HG02981 (cell line): ENCODE measurements around the gene PPP1R8.
A peak's percentile ranks its signal among the peaks of the same experiment; 100 is the strongest.
"Not testable (repeated sequence)": the region's sequence is repeated elsewhere in the genome, so short reads cannot be mapped to it uniquely, and the experiment has no call there.

Experiments
- ATAC-seq: cut with Tn5 transposase; IDR thresholded peaks from one replicate; pipeline ENCODE4 v1.9.1; 2021; ENCODE audit warnings: mild to moderate bottlenecking, moderate library complexity; ENCODE audit not compliant: unreplicated experiment

PPP1R8 gene

GRCh38 chr1:27868932-27869718 lies 38.5 kb downstream of the PPP1R8 start:
- ATAC-seq, result no peak

GRCh38 chr1:27869719-27870085 lies 39.1 kb downstream of the PPP1R8 start:
- no peak for ATAC-seq

- ATAC-seq, result not testable (repeated sequence)
Observed at GRCh38 chr1:27871076-27871475, 40.5 kb downstream of the PPP1R8 start.

DNA sequence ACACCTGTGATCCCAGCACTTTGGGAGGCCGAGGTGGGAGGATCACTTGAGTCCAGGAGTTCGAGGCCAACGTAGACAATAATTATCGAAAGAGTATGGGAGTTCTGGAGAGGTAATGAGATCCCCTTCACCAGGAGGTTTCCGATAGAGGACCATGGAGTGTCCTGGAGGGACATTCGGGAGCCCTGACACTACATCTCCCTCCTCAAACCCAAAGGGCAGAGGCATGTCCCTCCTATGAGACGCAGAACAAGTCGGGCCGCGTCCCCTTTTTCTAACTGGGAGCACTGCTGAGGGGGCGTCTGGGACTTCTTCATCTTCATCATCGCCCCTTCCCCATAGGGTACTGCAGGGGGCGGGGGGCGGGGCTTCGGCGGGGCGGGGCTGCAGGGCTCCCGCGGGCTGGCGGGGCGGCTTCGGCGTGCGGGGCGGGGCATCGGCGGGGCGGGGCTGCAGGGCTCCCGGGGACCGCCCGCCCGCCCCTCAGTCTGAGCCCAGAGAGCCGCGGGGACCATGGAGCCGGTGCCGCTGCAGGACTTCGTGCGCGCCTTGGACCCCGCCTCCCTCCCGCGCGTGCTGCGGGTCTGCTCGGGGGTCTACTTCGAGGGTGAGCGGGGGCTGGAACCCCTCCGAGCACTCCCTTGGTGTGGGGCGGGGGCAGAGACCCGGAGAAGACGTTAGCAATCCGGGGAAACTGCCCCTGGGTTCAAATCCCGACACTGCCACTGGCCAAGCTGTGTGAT lies 41.6 kb downstream of the PPP1R8 start, which contains the start of gene THEMIS2:
TSS of gene THEMIS2 (plus strand) at position 486 of the 743 bp plus-strand sequence. CDS start at position 514, 28 bp downstream.
- peak; percentile 41 for ATAC-seq

DNA sequence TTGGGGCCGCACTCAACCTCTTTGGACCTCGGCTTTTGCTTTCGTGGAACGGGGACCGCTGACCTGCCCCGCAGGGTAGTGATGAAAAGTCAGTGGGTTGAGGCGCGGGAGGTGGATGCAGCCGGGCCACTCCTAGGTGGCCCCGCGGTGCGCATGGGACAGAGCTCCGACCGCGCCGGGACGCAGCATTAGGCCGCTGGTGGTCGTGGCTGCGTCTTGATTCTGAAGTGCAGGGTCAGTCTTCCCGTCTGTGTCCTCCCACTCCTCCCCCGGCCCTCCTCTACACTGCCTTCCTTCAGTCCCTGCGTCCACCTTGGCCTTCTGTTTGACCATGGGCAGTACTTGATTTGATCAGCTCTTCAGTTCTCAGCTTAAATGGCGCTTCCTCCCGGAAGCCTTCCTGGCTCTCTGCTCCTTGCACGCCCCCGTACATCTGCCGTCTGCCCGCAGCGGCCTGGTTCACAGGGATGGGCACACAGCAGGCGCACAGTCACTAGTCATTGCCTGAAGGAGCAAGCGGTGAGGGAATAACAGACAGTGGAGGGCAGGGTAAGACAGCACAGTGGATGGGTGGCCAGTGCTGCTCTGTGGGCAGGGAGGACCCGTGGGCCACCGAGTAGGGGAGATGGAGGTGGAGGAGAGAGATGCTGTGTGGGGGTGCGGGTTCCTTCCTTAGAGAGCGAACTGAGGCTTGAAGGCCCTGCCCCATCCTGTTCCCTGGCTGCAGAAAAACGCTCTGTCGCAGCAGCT lies 42.4 kb downstream of the PPP1R8 start:
- no peak for ATAC-seq

GRCh38 chr1:27873671-27874384 lies 43.2 kb downstream of the PPP1R8 start:
- ATAC-seq, result no peak

- no peak for ATAC-seq
Observed at GRCh38 chr1:27876341-27877114, 45.9 kb downstream of the PPP1R8 start.

DNA sequence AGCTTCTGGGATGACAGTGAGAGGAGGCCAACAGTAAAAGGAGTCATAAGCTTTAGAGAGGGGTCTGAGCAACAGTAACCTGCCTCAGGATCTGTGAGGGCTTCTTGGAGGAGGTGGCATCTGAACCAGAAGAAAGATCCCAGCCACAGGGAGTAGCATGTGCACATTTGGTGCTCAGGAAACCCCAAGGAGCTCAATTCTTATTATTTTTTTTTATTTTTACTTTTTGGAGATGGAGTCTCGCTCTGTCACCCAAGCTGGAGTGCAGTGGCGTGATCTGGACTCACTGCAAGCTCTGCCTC lies 46.5 kb downstream of the PPP1R8 start:
- no peak for ATAC-seq

DNA sequence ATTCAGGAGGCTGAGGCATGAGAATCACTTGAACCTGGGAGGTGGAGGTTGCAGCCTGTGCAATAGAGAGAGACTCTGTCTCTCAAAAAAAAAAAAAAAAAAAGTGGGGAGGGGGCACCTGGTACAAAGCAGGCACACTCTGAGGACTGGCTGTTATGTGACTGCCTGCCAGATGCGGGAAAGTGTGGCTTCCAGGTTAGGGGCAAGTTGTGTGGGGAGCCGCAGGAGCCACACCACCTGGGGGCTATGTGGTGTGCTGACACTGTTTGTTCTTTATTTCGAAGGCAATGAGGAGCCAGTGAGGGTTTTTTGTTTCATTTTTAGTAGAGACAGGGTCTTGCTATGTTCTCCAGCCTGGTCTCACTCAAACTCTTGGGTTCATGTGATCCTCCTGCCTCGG lies 47.5 kb downstream of the PPP1R8 start:
- ATAC-seq, result no peak

DNA sequence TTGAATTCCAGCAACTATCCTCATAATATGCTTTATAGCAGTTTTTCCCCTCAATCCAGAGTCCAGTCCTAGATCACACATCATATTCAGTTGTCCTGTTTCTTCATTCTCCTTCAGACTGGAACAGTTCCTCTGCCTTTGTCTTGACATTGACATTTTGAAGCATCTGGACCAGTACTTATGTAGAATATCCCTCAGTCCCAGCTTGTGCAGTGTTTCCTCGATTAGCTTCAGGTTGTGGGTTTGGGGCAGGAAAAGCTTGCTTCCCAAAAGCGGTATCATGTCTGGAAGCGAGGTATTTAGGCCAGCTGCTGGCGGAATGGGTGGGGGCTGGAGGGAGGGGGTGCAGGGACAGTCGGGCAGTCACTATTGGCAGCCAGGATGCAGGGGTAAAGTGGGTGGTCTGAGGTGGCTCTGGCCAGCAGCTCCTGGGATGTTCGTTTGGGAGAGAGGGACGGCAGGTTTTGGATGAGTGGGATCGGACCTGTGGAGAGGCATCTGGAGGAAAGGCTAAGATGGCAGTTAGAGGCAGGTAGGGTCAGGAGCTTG lies 48.3 kb downstream of the PPP1R8 start:
- ATAC-seq, result no peak

- no peak for ATAC-seq
Observed at GRCh38 chr1:27879374-27880082, 48.9 kb downstream of the PPP1R8 start.

DNA sequence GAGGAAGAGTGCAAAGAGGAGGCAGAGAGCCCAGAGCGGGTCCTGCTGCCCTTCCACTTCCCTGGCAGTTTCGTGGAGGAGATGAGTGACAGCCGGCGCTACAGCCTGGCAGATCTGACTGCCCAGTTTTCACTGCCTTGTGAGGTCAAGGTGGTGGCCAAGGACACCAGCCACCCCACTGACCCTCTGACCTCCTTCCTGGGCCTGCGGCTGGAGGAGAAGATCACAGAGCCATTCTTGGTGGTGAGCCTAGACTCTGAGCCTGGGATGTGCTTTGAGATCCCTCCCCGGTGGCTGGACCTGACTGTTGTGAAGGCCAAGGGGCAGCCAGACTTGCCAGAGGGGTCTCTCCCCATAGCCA lies 51.9 kb downstream of the PPP1R8 start:
- ATAC-seq, result no peak

- no peak for ATAC-seq
Observed at GRCh38 chr1:27883536-27883935, 53.0 kb downstream of the PPP1R8 start.

GRCh38 chr1:27884006-27884954 lies 53.7 kb downstream of the PPP1R8 start:
- peak; percentile 65 for ATAC-seq

DNA sequence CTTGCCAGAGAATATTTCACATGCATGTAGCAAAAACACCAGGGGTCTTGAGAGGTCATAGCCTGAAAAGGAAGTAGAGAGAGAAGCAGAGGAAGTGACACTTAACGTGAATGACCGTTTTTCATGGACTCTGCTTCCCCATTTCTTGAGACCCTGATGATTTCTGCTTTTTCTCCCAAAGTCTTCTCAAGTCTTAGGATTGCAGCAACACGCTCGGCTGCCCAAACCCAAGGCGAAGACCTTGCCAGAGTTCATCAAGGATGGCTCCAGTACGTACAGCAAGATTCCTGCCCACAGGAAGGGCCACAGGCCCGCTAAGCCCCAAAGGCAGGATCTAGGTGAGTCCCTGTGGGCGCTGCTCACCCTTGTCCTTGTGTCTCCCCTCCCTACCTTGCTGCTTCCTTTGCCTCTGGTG lies 54.5 kb downstream of the PPP1R8 start:
- no peak for ATAC-seq

DNA sequence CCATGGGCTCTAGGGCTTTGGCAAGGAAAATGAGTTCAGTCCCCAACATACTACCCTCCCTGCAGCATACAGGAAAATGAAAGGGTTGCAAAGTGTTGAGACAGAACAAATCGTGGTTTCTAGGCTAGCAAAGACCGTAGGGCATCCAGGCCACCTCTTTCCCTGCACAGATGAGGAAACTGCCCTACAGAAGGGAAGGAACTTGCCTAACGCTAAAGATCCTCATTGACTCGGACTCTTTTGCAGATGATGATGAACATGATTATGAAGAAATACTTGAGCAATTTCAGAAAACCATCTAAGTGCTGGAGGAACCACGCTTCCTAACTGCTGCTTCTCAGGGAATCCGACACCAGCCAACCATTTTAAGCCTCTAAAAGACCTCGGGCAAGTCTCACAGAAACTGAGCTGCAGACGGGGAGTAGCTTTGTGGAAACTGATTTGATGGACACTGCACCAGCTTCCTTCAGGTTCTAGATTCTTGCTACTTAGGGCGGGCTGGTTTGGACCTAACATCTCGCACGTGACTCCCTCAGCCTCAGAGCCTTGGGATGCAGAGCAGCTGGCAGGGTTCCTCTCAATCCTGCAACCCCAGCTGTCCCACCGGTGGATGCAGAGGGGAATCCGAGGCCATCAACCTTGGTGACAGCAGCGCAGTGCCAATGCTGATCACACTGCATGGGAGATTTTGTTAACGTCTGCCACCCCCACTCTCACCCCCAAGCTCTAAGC lies 55.2 kb downstream of the PPP1R8 start:
- ATAC-seq, result no peak

- ATAC-seq, result no peak
Observed at GRCh38 chr1:27886353-27886679, 55.7 kb downstream of the PPP1R8 start.

- no peak for ATAC-seq
Observed at GRCh38 chr1:27886744-27887143, 56.2 kb downstream of the PPP1R8 start.
